ENCODE results near the gene PLCB1.

- no peak for TF ChIP-seq CTCF (IDR thresholded peaks at IDR 0.05)
- no peak for TF ChIP-seq POLR2A (IDR thresholded peaks at IDR 0.05)
- TF ChIP-seq POLR2AphosphoS5 (IDR thresholded peaks at IDR 0.05), result no peak
Measured at GRCh38 chr20:8678098-8678776, 546.2 kb downstream of the PLCB1 start.

All from breast epithelium (tissue), 3 donors.